ENCODE data around the gene APMAP. TPM values are rescaled to one million over a fixed set of nuclear protein-coding genes. Genes with fewer than 3 reads are reported as not detected.

Gene APMAP
- total RNA-seq, 1 donor from 2014 or later, result 71.7 TPM

DNA sequence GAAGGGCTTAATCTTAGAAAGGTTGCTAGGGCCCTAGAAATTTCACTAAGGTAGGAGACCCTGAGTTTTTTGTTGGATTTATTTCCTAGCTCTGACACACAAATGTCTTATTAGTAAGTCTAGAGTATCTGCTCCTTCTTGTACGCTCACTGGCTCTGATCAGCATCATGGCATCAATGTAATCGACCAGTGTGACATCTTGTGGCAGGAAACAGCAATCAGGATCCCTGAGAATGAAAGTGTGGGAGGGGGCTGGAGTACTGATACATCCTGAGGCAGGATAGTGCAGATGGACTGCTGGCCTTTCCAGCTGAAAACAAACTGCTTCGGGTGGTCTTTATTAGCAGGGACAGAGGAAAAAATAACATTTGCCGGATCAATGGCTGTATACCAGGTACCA is 53.5 kb downstream of the APMAP start:
- Mint-ChIP-seq H3K36me3 (no peaks in the 10 kb centered on the region), H3K4me1 (no peaks in the 10 kb centered on the region), H3K9me3 (peaks cover 5% of the 10 kb centered on the region), H3K27ac (peak overlapping the region; percentile 42), H3K4me3 (no peak overlapping the region), H3K27me3 (ENCODE audit: insufficient read depth, low read depth) (peaks cover 7% of the 10 kb centered on the region)
- Histone ChIP-seq H2AFZ (replicated peaks) (no peak overlapping the region), H3K27ac (no peak overlapping the region), H3K4me2 (no peak overlapping the region), H3K36me3 (no peaks in the 10 kb centered on the region), H4K20me1 (ENCODE audit: low read depth) (no peaks in the 10 kb centered on the region), H3K9me3 (ENCODE audit: low read depth) (no peaks in the 10 kb centered on the region), H3K27me3 (no peaks in the 10 kb centered on the region), H3F3A (ENCODE audit: low read depth) (no peaks in the 10 kb centered on the region), H3K4me3 (no peak overlapping the region), H3K79me2 (ENCODE audit: low read depth) (no peaks in the 10 kb centered on the region), H3K9ac (no peak overlapping the region), H3K4me1 (no peaks in the 10 kb centered on the region)
- DNase-seq (ENCODE audit: low spot score), result no peak
- TF ChIP-seq, protein P1, sequence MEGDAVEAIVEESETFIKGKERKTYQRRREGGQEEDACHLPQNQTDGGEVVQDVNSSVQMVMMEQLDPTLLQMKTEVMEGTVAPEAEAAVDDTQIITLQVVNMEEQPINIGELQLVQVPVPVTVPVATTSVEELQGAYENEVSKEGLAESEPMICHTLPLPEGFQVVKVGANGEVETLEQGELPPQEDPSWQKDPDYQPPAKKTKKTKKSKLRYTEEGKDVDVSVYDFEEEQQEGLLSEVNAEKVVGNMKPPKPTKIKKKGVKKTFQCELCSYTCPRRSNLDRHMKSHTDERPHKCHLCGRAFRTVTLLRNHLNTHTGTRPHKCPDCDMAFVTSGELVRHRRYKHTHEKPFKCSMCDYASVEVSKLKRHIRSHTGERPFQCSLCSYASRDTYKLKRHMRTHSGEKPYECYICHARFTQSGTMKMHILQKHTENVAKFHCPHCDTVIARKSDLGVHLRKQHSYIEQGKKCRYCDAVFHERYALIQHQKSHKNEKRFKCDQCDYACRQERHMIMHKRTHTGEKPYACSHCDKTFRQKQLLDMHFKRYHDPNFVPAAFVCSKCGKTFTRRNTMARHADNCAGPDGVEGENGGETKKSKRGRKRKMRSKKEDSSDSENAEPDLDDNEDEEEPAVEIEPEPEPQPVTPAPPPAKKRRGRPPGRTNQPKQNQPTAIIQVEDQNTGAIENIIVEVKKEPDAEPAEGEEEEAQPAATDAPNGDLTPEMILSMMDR (IDR thresholded peaks at IDR 0.05), result no peak
- TF ChIP-seq EZH2 (IDR thresholded peaks at IDR 0.05), result no peak
- no peak for TF ChIP-seq EZH2phosphoT487 (IDR thresholded peaks at IDR 0.05)

DNA sequence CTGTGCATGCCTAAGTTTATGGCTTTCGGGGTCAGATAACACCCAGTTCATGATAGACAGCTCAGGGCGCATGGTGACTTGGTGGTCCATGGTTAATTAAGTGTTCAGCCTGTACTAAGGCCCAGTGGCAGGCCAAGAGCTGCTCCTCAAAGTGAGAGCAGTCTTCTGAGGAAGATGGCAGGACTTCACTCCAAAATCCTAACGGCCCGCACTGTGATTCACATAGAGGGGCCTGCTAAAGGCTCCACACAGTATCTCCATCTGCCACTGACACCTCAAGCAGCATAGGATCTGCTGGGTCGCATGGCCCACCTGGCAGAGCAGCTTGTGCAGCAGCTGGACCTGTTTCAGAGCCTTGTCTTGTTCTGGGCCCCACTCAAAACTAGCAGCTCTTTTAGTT is 54.1 kb downstream of the APMAP start:
- Mint-ChIP-seq H3K4me3 (no peak overlapping the region), H3K27me3 (ENCODE audit: insufficient read depth, low read depth) (peaks cover 9% of the 10 kb centered on the region)
- H3F3A ChIP-seq (ENCODE audit: low read depth), result no peaks in the 10 kb centered on the region

DNA sequence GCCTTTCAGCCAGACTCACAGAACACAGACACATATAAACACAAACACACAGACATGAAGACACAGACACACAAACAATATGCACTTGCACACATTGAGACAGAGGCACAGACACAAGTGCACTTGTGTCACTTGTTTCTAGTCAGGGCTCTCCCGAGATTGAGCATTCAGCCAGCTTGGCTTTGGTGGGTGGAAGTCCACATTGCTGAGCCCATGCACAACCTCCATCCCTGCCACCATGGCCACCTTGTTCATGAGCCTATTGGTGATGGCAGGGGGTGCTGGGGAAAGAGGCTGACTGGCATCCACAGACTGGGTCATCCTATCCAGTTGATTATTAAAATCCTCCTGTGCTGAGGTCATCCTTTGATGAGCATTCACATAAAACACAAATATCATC is 55.0 kb downstream of the APMAP start:
- Mint-ChIP-seq H3K4me1 (no peaks in the 10 kb centered on the region), H3K9me3 (peaks cover 5% of the 10 kb centered on the region), H3K4me3 (no peak overlapping the region), H3K27me3 (ENCODE audit: insufficient read depth, low read depth) (peaks cover 9% of the 10 kb centered on the region), H3K27ac (no peak overlapping the region), H3K36me3 (no peaks in the 10 kb centered on the region)
- Histone ChIP-seq H3F3A (ENCODE audit: low read depth) (no peaks in the 10 kb centered on the region), H3K79me2 (ENCODE audit: low read depth) (no peaks in the 10 kb centered on the region), H4K20me1 (ENCODE audit: low read depth) (no peaks in the 10 kb centered on the region), H2AFZ (replicated peaks) (no peak overlapping the region), H3K36me3 (no peaks in the 10 kb centered on the region), H3K4me3 (no peak overlapping the region), H3K27ac (no peak overlapping the region), H3K9ac (no peak overlapping the region), H3K4me2 (no peak overlapping the region), H3K4me1 (no peaks in the 10 kb centered on the region), H3K9me3 (ENCODE audit: low read depth) (no peaks in the 10 kb centered on the region), H3K27me3 (no peaks in the 10 kb centered on the region)
- TF ChIP-seq EZH2phosphoT487 (IDR thresholded peaks at IDR 0.05) (no peak), EZH2 (IDR thresholded peaks at IDR 0.05) (no peak)
- TF ChIP-seq, protein P1 (IDR thresholded peaks at IDR 0.05), result no peak
- no peak for DNase-seq (ENCODE audit: low spot score)

More for the DNA sequence above, 54.1 kb downstream of the APMAP start:
- H3K9me3 ChIP-seq (ENCODE audit: low read depth), result no peaks in the 10 kb centered on the region
- H3K9ac ChIP-seq, result no peak overlapping the region
- H3K36me3 Mint-ChIP-seq, result no peaks in the 10 kb centered on the region
- no peak overlapping the region for H3K4me2 ChIP-seq
- DNase-seq (ENCODE audit: low spot score), result no peak
- H3K79me2 ChIP-seq (ENCODE audit: low read depth), result no peaks in the 10 kb centered on the region
- no peak overlapping the region for H3K4me3 ChIP-seq
- H3K27ac Mint-ChIP-seq, result no peak overlapping the region
- no peak for TF ChIP-seq EZH2 (IDR thresholded peaks at IDR 0.05)
- no peak for TF ChIP-seq EZH2phosphoT487 (IDR thresholded peaks at IDR 0.05)
- TF ChIP-seq, protein P1 (IDR thresholded peaks at IDR 0.05), result no peak
- no peak overlapping the region for H3K27ac ChIP-seq
- H3K9me3 Mint-ChIP-seq, result peaks cover 5% of the 10 kb centered on the region
- no peaks in the 10 kb centered on the region for H4K20me1 ChIP-seq (ENCODE audit: low read depth)
- no peak overlapping the region for H2AFZ ChIP-seq (replicated peaks)
- no peaks in the 10 kb centered on the region for H3K36me3 ChIP-seq
- no peaks in the 10 kb centered on the region for H3K27me3 ChIP-seq
- H3K4me1 Mint-ChIP-seq, result no peaks in the 10 kb centered on the region
- H3K4me1 ChIP-seq, result no peaks in the 10 kb centered on the region

Data from neural progenitor cell (in vitro differentiated cells).